ENCODE data around the gene CALML6.

DNA sequence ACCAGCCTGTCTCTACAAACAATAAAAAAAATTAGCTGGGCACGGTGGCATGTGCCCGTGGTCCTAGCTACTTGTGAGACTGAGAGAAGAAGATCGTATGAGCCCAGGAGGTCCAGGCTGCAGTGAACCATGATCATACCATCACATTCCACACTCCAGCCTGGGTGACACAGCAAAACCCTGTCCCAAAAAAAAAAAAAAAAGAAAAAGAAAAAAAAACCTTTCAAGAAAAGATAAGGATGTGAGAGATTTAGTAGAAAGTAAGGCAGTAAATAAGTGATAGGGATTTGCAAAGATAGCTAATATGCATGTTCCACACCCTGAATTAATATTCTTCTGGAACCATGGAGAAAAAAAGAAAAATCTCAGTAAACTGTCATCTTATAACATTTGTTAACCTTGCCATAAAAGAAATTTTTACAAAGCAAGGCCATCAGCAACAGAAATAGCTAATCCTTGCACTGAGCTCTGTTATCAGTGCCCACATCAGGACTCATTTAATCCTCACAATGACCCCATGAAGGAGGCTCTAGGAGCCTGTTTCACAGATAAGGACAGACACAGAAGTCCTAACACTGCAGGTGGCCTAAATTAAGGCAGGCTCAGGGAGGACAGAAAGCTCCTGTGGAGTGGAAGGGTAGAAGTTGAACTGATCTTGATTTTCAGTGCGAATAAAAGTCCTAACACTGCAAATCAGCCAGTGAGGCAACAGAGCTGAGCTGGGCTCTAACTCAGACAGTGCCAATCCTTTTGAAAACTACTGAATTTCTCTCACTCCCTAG, 31.8 kb upstream of the CALML6 start:
- TF ChIP-seq EZH2 (IDR thresholded peaks at IDR 0.05; ENCODE audit: low read depth, unreplicated experiment) (no peak), CREB1 (CRISPR knock-in tag; IDR thresholded peaks at IDR 0.05; ENCODE audit: low read depth) (no peak)
- TF ChIP-seq, protein P1, sequence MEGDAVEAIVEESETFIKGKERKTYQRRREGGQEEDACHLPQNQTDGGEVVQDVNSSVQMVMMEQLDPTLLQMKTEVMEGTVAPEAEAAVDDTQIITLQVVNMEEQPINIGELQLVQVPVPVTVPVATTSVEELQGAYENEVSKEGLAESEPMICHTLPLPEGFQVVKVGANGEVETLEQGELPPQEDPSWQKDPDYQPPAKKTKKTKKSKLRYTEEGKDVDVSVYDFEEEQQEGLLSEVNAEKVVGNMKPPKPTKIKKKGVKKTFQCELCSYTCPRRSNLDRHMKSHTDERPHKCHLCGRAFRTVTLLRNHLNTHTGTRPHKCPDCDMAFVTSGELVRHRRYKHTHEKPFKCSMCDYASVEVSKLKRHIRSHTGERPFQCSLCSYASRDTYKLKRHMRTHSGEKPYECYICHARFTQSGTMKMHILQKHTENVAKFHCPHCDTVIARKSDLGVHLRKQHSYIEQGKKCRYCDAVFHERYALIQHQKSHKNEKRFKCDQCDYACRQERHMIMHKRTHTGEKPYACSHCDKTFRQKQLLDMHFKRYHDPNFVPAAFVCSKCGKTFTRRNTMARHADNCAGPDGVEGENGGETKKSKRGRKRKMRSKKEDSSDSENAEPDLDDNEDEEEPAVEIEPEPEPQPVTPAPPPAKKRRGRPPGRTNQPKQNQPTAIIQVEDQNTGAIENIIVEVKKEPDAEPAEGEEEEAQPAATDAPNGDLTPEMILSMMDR (conservative IDR thresholded peaks at IDR 0.05; ENCODE audit: low read depth in 2 of 2) = no peak

Data from GM23338 (cell line).